ENCODE measurements around the gene NME3. TPM values are rescaled to one million over a fixed set of nuclear protein-coding genes. Genes with fewer than 3 reads are reported as not detected.

NME3 gene
- total RNA-seq, 1 donor from 2014 or later: 57.7 TPM

- TF ChIP-seq CTCF (IDR thresholded peaks at IDR 0.05; ENCODE audit: unreplicated experiment): no peak
- H3K27ac Mint-ChIP-seq: no peak overlapping the region
Observed at GRCh38 chr16:1724491-1724890, 46.9 kb downstream of the NME3 start.

GRCh38 chr16:1723450-1724147 is 47.7 kb downstream of the NME3 start:
- H3K4me3 Mint-ChIP-seq: no peak overlapping the region
- no peaks in the 10 kb centered on the region for H3K27me3 Mint-ChIP-seq (ENCODE audit: low read depth)
- H3K4me1 Mint-ChIP-seq: peaks cover 3% of the 10 kb centered on the region
- TF ChIP-seq CTCF (IDR thresholded peaks at IDR 0.05; ENCODE audit: unreplicated experiment): peak; percentile 80
- peaks cover 11% of the 10 kb centered on the region for H3K36me3 Mint-ChIP-seq
- no peaks in the 10 kb centered on the region for H3K9me3 Mint-ChIP-seq
- DNase-seq (ENCODE audit: low spot score in 2 of 2, unreplicated experiment in 2 of 2): peak in 1 of 2 experiments; percentile 65
- no peak overlapping the region for H3K27ac Mint-ChIP-seq

More at GRCh38 chr16:1724491-1724890, 46.9 kb downstream of the NME3 start:
- H3K4me1 Mint-ChIP-seq: peaks cover 3% of the 10 kb centered on the region
- no peaks in the 10 kb centered on the region for H3K9me3 Mint-ChIP-seq
- DNase-seq (ENCODE audit: low spot score in 2 of 2, unreplicated experiment in 2 of 2): no peak
- peaks cover 12% of the 10 kb centered on the region for H3K36me3 Mint-ChIP-seq
- H3K4me3 Mint-ChIP-seq: no peak overlapping the region
- no peaks in the 10 kb centered on the region for H3K27me3 Mint-ChIP-seq (ENCODE audit: low read depth)

- DNase-seq (ENCODE audit: low spot score in 2 of 2, unreplicated experiment in 2 of 2): no peak
- peaks cover 5% of the 10 kb centered on the region for H3K36me3 Mint-ChIP-seq
- no peak for TF ChIP-seq CTCF (IDR thresholded peaks at IDR 0.05; ENCODE audit: unreplicated experiment)
- H3K4me1 Mint-ChIP-seq: peaks cover 3% of the 10 kb centered on the region
- H3K4me3 Mint-ChIP-seq: no peak overlapping the region
- no peaks in the 10 kb centered on the region for H3K9me3 Mint-ChIP-seq
- H3K27ac Mint-ChIP-seq: no peak overlapping the region
- H3K27me3 Mint-ChIP-seq (ENCODE audit: low read depth): no peaks in the 10 kb centered on the region
Observed at GRCh38 chr16:1721372-1721771, 50.0 kb downstream of the NME3 start.

Small RNA genes within 50 kb of the gene (microRNA-seq; reads per million reads assigned to microRNA genes)
- 5.6 reads per million, percentile 22 among the genes with 10 or more reads in this experiment for gene MIR3177

Other genes with a start within 250 kb of the NME3 start
- gene TMEM204, start 237.9 kb downstream of the NME3 start, total RNA-seq: 6.6 to 7.7 TPM (median 6.9 TPM) in 3 replicates
- gene IFT140, start 159.5 kb downstream of the NME3 start, total RNA-seq: 60.3 to 63.5 TPM (median 62.9 TPM) in 3 replicates
- 42.5 to 44.8 TPM (median 43.2 TPM) in 3 replicates for gene CRAMP1, start 159.2 kb downstream of the NME3 start, total RNA-seq
- 72.9 to 78.3 TPM (median 73.9 TPM) in 3 replicates for gene JPT2, start 93.3 kb downstream of the NME3 start, total RNA-seq
- gene MAPK8IP3, start 65.3 kb downstream of the NME3 start, total RNA-seq: 162 to 182 TPM (median 162 TPM) in 3 replicates
- gene EME2, start 1.3 kb upstream of the NME3 start, total RNA-seq: 32.3 to 41.5 TPM (median 35.2 TPM) in 3 replicates
- 62.2 to 65.3 TPM (median 63.9 TPM) in 3 replicates for gene MRPS34, start 1.6 kb upstream of the NME3 start, total RNA-seq
- gene SPSB3, start 11.0 kb upstream of the NME3 start, total RNA-seq: 49.6 to 51.4 TPM (median 50.0 TPM) in 3 replicates
- gene NUBP2, start 11.4 kb upstream of the NME3 start, total RNA-seq: 62.9 to 65.3 TPM (median 63.6 TPM) in 3 replicates
- 0.34 to 0.63 TPM (median 0.35 TPM) in 3 replicates for gene IGFALS, start 22.2 kb upstream of the NME3 start, total RNA-seq
- gene HAGH, start 55.3 kb upstream of the NME3 start, total RNA-seq: 27.8 to 29.8 TPM (median 29.7 TPM) in 3 replicates
- 21.3 to 24.1 TPM (median 23.1 TPM) in 3 replicates for gene FAHD1, start 55.7 kb upstream of the NME3 start, total RNA-seq
- gene MEIOB, start 100.6 kb upstream of the NME3 start, total RNA-seq: not detected in 3 replicates
- gene HS3ST6, start 146.9 kb upstream of the NME3 start, total RNA-seq: 0.22 to 0.36 TPM in 2 of 3 replicates, not detected in the other
- gene MSRB1, start 171.7 kb upstream of the NME3 start, total RNA-seq: 13.1 to 14.1 TPM (median 13.4 TPM) in 3 replicates
- gene RPL3L, start 183.1 kb upstream of the NME3 start, total RNA-seq: 0.40 to 0.45 TPM in 2 of 3 replicates, not detected in the other
- 92.9 to 103 TPM (median 95.0 TPM) in 3 replicates for gene NDUFB10, start 188.0 kb upstream of the NME3 start, total RNA-seq
- gene RPS2, start 193.3 kb upstream of the NME3 start, total RNA-seq: 2,265 to 2,496 TPM (median 2,379 TPM) in 3 replicates
- gene RNF151, start 195.3 kb upstream of the NME3 start, total RNA-seq: not detected in 3 replicates
- 35.5 to 40.6 TPM (median 37.2 TPM) in 3 replicates for gene TBL3, start 200.5 kb upstream of the NME3 start, total RNA-seq
- gene NOXO1, start 209.9 kb upstream of the NME3 start, total RNA-seq: 0.42 to 1.3 TPM (median 0.73 TPM) in 3 replicates
- gene GFER, start 212.7 kb upstream of the NME3 start, total RNA-seq: 22.8 to 26.5 TPM (median 23.7 TPM) in 3 replicates
- 0.49 to 1.3 TPM (median 1.0 TPM) in 3 replicates for gene SYNGR3, start 218.4 kb upstream of the NME3 start, total RNA-seq
- 50.6 to 52.7 TPM (median 52.7 TPM) in 3 replicates for gene ZNF598, start 238.3 kb upstream of the NME3 start, total RNA-seq
- 14.0 to 16.1 TPM (median 15.4 TPM) in 3 replicates for gene NPW, start 248.2 kb upstream of the NME3 start, total RNA-seq

Measured in mesothelial cell of epicardium (in vitro differentiated cells).